Neural progenitor cell (in vitro differentiated cells): Measurements from ENCODE around the gene GPBP1. TPM values are rescaled to one million over a fixed set of nuclear protein-coding genes. Genes with fewer than 3 reads are reported as not detected.

Source experiments
- DNase-seq: peaks from one replicate; pipeline ENCODE4 v3.0.0-alpha.2; 2016; ENCODE audit warnings: low spot score
- H2AFZ ChIP-seq: fragments of 200-600 bp; sonication (generic); replicated peaks from 2 replicates; pipeline ENCODE4 v1.6.1; 2016; ENCODE audit warnings: antibody characterized with exemption
- H3F3A ChIP-seq: fragments of 200-600 bp; sonication (generic); 2 replicates; pipeline ENCODE4 v1.6.1; 2016; ENCODE audit warnings: antibody characterized with exemption, low read depth
- H3K27ac ChIP-seq: fragments of 200-600 bp; sonication (generic); 2 replicates; pipeline ENCODE4 v1.5.1; 2016; ENCODE audit warnings: mild to moderate bottlenecking
- H3K27me3 ChIP-seq: fragments of 200-600 bp; sonication (generic); 2 replicates; pipeline ENCODE4 v1.6.1; 2016; ENCODE audit warnings: mild to moderate bottlenecking, moderate library complexity
- H3K36me3 ChIP-seq: fragments of 200-600 bp; sonication (generic); 2 replicates; pipeline ENCODE4 v1.5.1; 2016
- H3K4me1 ChIP-seq: fragments of 200-600 bp; sonication (generic); 2 replicates; pipeline ENCODE4 v1.6.1; 2016; ENCODE audit warnings: mixed run types
- H3K4me2 ChIP-seq: fragments of 200-600 bp; sonication (generic); 2 replicates; pipeline ENCODE4 v1.6.1; 2016
- H3K4me3 ChIP-seq: fragments of 200-600 bp; sonication (generic); 2 replicates; pipeline ENCODE4 v1.5.1; 2016
- H3K79me2 ChIP-seq: fragments of 200-600 bp; sonication (generic); 2 replicates; pipeline ENCODE4 v1.6.1; 2016; ENCODE audit warnings: low read depth
- H3K9ac ChIP-seq: fragments of 200-600 bp; sonication (generic); 2 replicates; pipeline ENCODE4 v1.6.1; 2016
- H3K9me3 ChIP-seq: fragments of 200-600 bp; sonication (generic); 2 replicates; pipeline ENCODE4 v1.5.1; 2016; ENCODE audit warnings: low read depth
- H4K20me1 ChIP-seq: fragments of 200-600 bp; sonication (generic); 2 replicates; pipeline ENCODE4 v1.6.1; 2016; ENCODE audit warnings: low read depth
- H3K27ac Mint-ChIP-seq: 3 replicates; pipeline ENCODE4 v1.8.0; 2021; ENCODE audit warnings: mixed read lengths
- H3K27me3 Mint-ChIP-seq: 2 replicates; pipeline ENCODE4 v1.8.0; 2022; ENCODE audit warnings: low read depth, mild to moderate bottlenecking, inconsistent platforms, moderate library complexity, mixed read lengths; ENCODE audit not compliant: insufficient read depth
- H3K36me3 Mint-ChIP-seq: 3 replicates; pipeline ENCODE4 v1.8.0; 2021; ENCODE audit warnings: mixed read lengths
- H3K4me1 Mint-ChIP-seq: 3 replicates; pipeline ENCODE4 v1.8.0; 2021; ENCODE audit warnings: mixed read lengths
- H3K4me3 Mint-ChIP-seq: 3 replicates; pipeline ENCODE4 v1.8.0; 2021; ENCODE audit warnings: mild to moderate bottlenecking, moderate library complexity, mixed read lengths
- H3K9me3 Mint-ChIP-seq: 3 replicates; pipeline ENCODE4 v1.8.0; 2020; ENCODE audit warnings: mixed read lengths
- EZH2 ChIP-seq: fragments of 200-600 bp; sonication (generic); IDR thresholded peaks from 2 replicates; pipeline ENCODE4 v1.6.1; 2017; ENCODE audit warnings: antibody characterized with exemption, mild to moderate bottlenecking, moderate library complexity
- EZH2phosphoT487 ChIP-seq: fragments of 200-600 bp; sonication (generic); IDR thresholded peaks from 2 replicates; pipeline ENCODE4 v1.6.1; 2017; ENCODE audit warnings: antibody characterized with exemption
- total RNA-seq: library from RNA; depleted of rRNA; stranded (reverse); fragments of >200 nt; gene quantifications from 2 replicates; pipeline ENCODE4 v1.2.3, GENCODE V29; 2015; ENCODE audit warnings: low replicate concordance
- TF ChIP-seq, protein P1 (sequence below): fragments of 200-600 bp; sonication (generic); IDR thresholded peaks from 2 replicates; pipeline ENCODE4 v1.5.1; 2017; ENCODE audit warnings: antibody characterized with exemption, mild to moderate bottlenecking

GPBP1 gene
- total RNA-seq, 1 donor from 2014 or later: 321 TPM

DNA sequence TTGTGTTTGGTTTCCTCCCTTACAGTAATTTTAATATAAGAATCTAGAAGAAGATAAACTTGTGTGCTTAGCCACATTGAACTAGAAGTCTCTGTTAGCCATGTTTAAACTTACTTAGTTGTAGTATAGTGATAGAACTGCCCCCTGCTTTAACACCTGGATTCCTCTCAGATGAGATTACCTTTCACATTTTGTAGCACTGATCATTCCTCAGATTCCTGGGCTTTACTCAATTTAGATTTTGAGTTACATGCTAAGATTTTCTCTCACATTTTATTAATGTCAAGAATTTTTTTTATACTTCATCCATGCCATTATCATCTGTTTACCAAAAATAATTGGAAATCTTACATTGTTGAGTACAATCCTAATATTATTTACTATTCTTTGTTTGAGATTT, 70.5 kb downstream of the GPBP1 start:
- H3F3A ChIP-seq: peaks cover 20% of the 10 kb centered on the region
- Mint-ChIP-seq H3K27me3 (no peaks in the 10 kb centered on the region), H3K4me1 (no peaks in the 10 kb centered on the region), H3K36me3 (peaks cover 41% of the 10 kb centered on the region), H3K4me3 (no peak overlapping the region), H3K9me3 (no peaks in the 10 kb centered on the region), H3K27ac (no peak overlapping the region)
- no peaks in the 10 kb centered on the region for H3K4me1 ChIP-seq
- H4K20me1 ChIP-seq: peaks cover 2% of the 10 kb centered on the region
- no peak for DNase-seq
- no peak overlapping the region for H3K27ac ChIP-seq
- no peaks in the 10 kb centered on the region for H3K27me3 ChIP-seq
- H2AFZ ChIP-seq: no peak overlapping the region
- H3K36me3 ChIP-seq: peaks cover 34% of the 10 kb centered on the region
- H3K4me2 ChIP-seq: no peak overlapping the region
- no peak overlapping the region for H3K4me3 ChIP-seq
- H3K9me3 ChIP-seq: no peaks in the 10 kb centered on the region
- no peak overlapping the region for H3K9ac ChIP-seq
- TF ChIP-seq, protein P1, sequence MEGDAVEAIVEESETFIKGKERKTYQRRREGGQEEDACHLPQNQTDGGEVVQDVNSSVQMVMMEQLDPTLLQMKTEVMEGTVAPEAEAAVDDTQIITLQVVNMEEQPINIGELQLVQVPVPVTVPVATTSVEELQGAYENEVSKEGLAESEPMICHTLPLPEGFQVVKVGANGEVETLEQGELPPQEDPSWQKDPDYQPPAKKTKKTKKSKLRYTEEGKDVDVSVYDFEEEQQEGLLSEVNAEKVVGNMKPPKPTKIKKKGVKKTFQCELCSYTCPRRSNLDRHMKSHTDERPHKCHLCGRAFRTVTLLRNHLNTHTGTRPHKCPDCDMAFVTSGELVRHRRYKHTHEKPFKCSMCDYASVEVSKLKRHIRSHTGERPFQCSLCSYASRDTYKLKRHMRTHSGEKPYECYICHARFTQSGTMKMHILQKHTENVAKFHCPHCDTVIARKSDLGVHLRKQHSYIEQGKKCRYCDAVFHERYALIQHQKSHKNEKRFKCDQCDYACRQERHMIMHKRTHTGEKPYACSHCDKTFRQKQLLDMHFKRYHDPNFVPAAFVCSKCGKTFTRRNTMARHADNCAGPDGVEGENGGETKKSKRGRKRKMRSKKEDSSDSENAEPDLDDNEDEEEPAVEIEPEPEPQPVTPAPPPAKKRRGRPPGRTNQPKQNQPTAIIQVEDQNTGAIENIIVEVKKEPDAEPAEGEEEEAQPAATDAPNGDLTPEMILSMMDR: no peak
- TF ChIP-seq EZH2 (no peak), EZH2phosphoT487 (no peak)
- H3K79me2 ChIP-seq: peaks cover 53% of the 10 kb centered on the region

DNA sequence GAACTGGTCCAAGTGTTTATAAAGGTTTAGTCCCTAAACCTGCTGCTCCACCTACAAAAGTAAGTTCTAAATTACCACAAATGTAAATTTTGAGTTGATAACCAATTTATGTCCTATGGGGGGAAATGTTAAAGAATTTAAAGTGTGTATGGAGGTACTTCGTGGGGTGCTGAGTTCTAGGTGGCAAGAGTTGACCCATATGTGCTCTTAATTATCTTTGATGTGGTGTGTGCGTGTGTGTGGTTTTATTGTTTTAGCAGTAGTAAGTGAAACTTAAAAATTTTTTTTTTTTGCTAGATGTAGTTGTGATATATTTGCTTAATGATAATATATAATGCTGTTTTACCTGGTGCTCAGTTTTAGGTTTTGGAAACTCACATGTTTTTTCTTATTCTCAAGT, 72.6 kb downstream of the GPBP1 start:
- Histone ChIP-seq H3K27ac (no peak overlapping the region), H3K9me3 (no peaks in the 10 kb centered on the region), H3K9ac (no peak overlapping the region), H3K27me3 (no peaks in the 10 kb centered on the region), H3K4me3 (no peak overlapping the region), H3K4me1 (no peaks in the 10 kb centered on the region), H3K79me2 (peaks cover 41% of the 10 kb centered on the region), H2AFZ (no peak overlapping the region), H3K36me3 (peaks cover 43% of the 10 kb centered on the region), H3K4me2 (no peak overlapping the region), H3F3A (peaks cover 21% of the 10 kb centered on the region), H4K20me1 (no peaks in the 10 kb centered on the region)
- Mint-ChIP-seq H3K4me3 (no peak overlapping the region), H3K9me3 (no peaks in the 10 kb centered on the region), H3K36me3 (peaks cover 48% of the 10 kb centered on the region), H3K27me3 (no peaks in the 10 kb centered on the region), H3K4me1 (no peaks in the 10 kb centered on the region), H3K27ac (no peak overlapping the region)
- DNase-seq: no peak
- TF ChIP-seq, protein P1: no peak
- TF ChIP-seq EZH2 (no peak), EZH2phosphoT487 (no peak)

DNA sequence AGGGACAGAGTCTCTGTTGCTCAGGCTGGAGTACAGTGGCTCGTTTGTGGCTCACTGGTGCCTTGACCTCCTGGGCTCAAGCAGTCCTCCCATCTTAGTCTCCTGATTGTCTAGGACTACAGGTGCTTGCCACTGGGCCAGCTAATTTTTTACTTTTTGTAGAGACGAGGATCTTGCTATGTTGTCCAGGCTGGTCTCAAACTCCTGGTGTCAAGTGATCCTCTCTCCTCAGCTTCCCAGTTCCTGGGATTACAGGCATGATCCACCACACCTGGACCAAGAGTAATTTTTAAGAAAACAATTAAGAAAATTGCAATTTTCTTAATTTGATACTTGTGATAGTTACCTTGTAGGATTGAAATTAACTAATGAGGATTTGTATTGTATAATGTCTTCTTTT, 73.9 kb downstream of the GPBP1 start:
- H3K4me3 ChIP-seq: no peak overlapping the region
- Mint-ChIP-seq H3K27ac (no peak overlapping the region), H3K27me3 (no peaks in the 10 kb centered on the region), H3K36me3 (peaks cover 50% of the 10 kb centered on the region), H3K4me1 (no peaks in the 10 kb centered on the region), H3K4me3 (no peak overlapping the region), H3K9me3 (no peaks in the 10 kb centered on the region)
- H3K27me3 ChIP-seq: no peaks in the 10 kb centered on the region
- H3K4me1 ChIP-seq: no peaks in the 10 kb centered on the region
- no peak overlapping the region for H3K9ac ChIP-seq
- H3K4me2 ChIP-seq: no peak overlapping the region
- peaks cover 47% of the 10 kb centered on the region for H3K36me3 ChIP-seq
- H3K27ac ChIP-seq: no peak overlapping the region
- no peaks in the 10 kb centered on the region for H4K20me1 ChIP-seq
- H3K9me3 ChIP-seq: no peaks in the 10 kb centered on the region
- H2AFZ ChIP-seq: no peak overlapping the region
- H3K79me2 ChIP-seq: peaks cover 41% of the 10 kb centered on the region
- DNase-seq: no peak
- TF ChIP-seq, protein P1: no peak
- no peak for TF ChIP-seq EZH2phosphoT487
- no peak for TF ChIP-seq EZH2
- peaks cover 21% of the 10 kb centered on the region for H3F3A ChIP-seq
